Neutrophil (primary cell): ENCODE data around the gene ZNF628.

Source experiments
- H3K27ac ChIP-seq: fragments of 200-600 bp; sonication (generic); 2 replicates; pipeline ENCODE4 v1.5.1; 2016; ENCODE audit warnings: mild to moderate bottlenecking, moderate library complexity
- H3K27me3 ChIP-seq: fragments of 200-600 bp; sonication (generic); 2 replicates; pipeline ENCODE4 v1.6.0; 2016; ENCODE audit warnings: mild to moderate bottlenecking
- H3K36me3 ChIP-seq: fragments of 200-600 bp; sonication (generic); 2 replicates; pipeline ENCODE4 v1.5.1; 2017
- H3K4me1 ChIP-seq, 2 experiments: fragments of 200-600 bp in 1 of 2; sonication (generic) in 1 of 2; 1 replicate in 1 of 2; 2 replicates in 1 of 2; pipeline versions ENCODE4 v1.5.1 to v1.6.1; 2013 to 2016; ENCODE audit warnings: low read depth in 1 of 2, low read length in 1 of 2, mild to moderate bottlenecking in 1 of 2, moderate library complexity in 1 of 2; ENCODE audit not compliant: control insufficient read depth in 1 of 2, insufficient read depth in 1 of 2
- H3K4me3 ChIP-seq, 2 experiments: fragments of 200-600 bp in 1 of 2; sonication (generic) in 1 of 2; 1 replicate in 1 of 2; 2 replicates in 1 of 2; pipeline ENCODE4 v1.5.1; 2013 to 2016; ENCODE audit warnings: low read depth in 1 of 2, low read length in 1 of 2, mild to moderate bottlenecking in 1 of 2, moderate library complexity in 1 of 2
- H3K9me3 ChIP-seq: fragments of 200-600 bp; sonication (generic); 2 replicates; pipeline ENCODE4 v1.5.1; 2016
- CTCF ChIP-seq: fragments of 200-600 bp; sonication (generic); IDR thresholded peaks from 2 replicates; pipeline ENCODE4 v1.5.1; 2016; ENCODE audit warnings: antibody characterized with exemption

Gene ZNF628

GRCh38 chr19:55435020-55435419 lies 41.4 kb upstream of the ZNF628 start:
- Histone ChIP-seq H3K4me1 (no peaks in the 10 kb centered on the region), H3K9me3 (no peaks in the 10 kb centered on the region), H3K4me3 (no peak overlapping the region), H3K27ac (no peak overlapping the region), H3K27me3 (peaks cover 92% of the 10 kb centered on the region), H3K36me3 (no peaks in the 10 kb centered on the region)
- TF ChIP-seq CTCF, result no peak

- Histone ChIP-seq H3K36me3 (no peaks in the 10 kb centered on the region), H3K27me3 (peaks cover 98% of the 10 kb centered on the region), H3K4me3 (no peak overlapping the region), H3K4me1 (no peaks in the 10 kb centered on the region), H3K9me3 (no peaks in the 10 kb centered on the region), H3K27ac (no peak overlapping the region)
- TF ChIP-seq CTCF, result no peak
Measured at GRCh38 chr19:55436847-55437246, 39.6 kb upstream of the ZNF628 start.

GRCh38 chr19:55437410-55437809 lies 39.0 kb upstream of the ZNF628 start:
- peaks cover 98% of the 10 kb centered on the region for H3K27me3 ChIP-seq
- no peaks in the 10 kb centered on the region for H3K9me3 ChIP-seq
- no peak for TF ChIP-seq CTCF
- no peaks in the 10 kb centered on the region for H3K36me3 ChIP-seq
- no peak overlapping the region for H3K27ac ChIP-seq
- no peak overlapping the region for H3K4me3 ChIP-seq
- no peaks in the 10 kb centered on the region for H3K4me1 ChIP-seq

DNA sequence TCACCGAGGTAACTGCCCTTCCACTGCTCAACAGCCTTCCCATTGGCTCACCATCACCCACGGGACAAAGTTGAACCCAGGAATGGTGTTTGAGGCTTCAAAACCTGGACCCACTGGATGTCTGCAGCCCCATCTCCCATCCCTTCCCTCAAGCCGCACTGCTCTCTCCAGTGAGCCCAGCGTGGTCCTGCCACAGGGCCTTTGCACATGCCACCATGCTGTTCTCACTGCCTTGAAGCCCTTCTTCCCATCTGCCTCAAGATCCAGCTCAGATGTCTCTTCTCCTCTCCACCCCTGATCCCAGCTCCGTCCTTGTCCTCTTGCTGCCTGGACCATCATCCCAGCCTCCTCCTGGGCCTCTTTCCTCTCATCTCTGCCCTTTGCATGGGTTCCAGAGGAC lies 37.4 kb upstream of the ZNF628 start:
- H3K9me3 ChIP-seq, result no peaks in the 10 kb centered on the region
- no peak overlapping the region for H3K27ac ChIP-seq
- no peak for TF ChIP-seq CTCF
- H3K27me3 ChIP-seq, result peaks cover 98% of the 10 kb centered on the region
- no peak overlapping the region for H3K4me3 ChIP-seq
- H3K36me3 ChIP-seq, result no peaks in the 10 kb centered on the region
- H3K4me1 ChIP-seq, result no peaks in the 10 kb centered on the region

DNA sequence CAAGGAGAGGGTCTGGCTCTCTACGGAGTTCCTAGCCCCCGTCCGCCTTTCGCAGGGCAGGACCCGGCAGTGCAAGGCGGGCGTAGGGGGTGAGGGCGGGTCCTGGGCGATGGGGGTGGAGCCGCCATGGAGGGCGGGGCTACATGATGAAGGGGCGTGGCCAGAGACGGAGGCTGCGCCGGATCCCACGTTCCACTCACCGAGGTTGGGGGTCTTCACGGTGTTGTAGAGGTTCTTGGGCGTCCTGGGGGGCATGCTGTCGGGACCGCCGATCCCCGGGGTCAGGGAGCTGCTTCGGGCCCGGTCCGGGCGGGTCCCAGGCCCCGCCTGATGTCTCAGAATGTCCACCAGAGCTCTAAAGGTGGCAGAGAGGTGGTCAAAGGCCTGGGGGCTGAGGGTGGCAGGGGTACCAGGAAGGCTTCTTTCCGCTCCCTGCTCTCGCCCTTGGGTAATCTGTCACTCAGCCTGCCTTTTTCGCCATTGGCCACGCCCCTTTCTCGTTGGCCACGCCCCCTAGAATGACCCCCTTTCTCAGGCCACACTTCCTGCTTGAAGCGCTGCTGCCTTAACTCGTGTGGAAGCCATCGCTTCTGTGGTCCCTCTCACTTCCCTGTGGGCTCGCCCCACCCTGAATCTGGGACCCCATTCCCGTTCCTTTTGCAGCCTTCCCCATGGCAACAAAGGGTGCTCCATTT lies 35.9 kb upstream of the ZNF628 start:
- no peak for TF ChIP-seq CTCF
- Histone ChIP-seq H3K9me3 (no peaks in the 10 kb centered on the region), H3K27ac (no peak overlapping the region), H3K4me1 (no peaks in the 10 kb centered on the region), H3K36me3 (no peaks in the 10 kb centered on the region), H3K4me3 (no peak overlapping the region), H3K27me3 (peaks cover 100% of the 10 kb centered on the region)
